Upper lobe of left lung (tissue), 4 donors: ENCODE results near the gene IFT43.

Experiments used
- CTCF ChIP-seq, 6 experiments: fragments of 450-650 bp in 4 of 6; fragments of 200-600 bp in 2 of 6; sonication (generic) in 2 of 6; IDR thresholded peaks; one replicate each; pipeline ENCODE4 v1.5.1; 2016 to 2019; ENCODE audit warnings: antibody characterized with exemption in 6 of 6
- EP300 ChIP-seq, 4 donors: sonication (generic); formaldehyde crosslinking; IDR thresholded peaks; one replicate each; pipeline ENCODE4 v1.5.1; 2017; ENCODE audit warnings: antibody characterized with exemption in 4 of 4, control low read depth in 2 of 4
- POLR2A ChIP-seq, 4 donors: fragments of 450-650 bp; IDR thresholded peaks; one replicate each; pipeline ENCODE4 v1.5.1; 2016 to 2017; ENCODE audit warnings: antibody characterized with exemption in 4 of 4, mild to moderate bottlenecking in 2 of 4
- POLR2AphosphoS5 ChIP-seq, 2 donors: sonication (generic); formaldehyde crosslinking; IDR thresholded peaks; one replicate each; pipeline ENCODE4 v1.5.1; 2017; ENCODE audit warnings: antibody characterized with exemption in 2 of 2

GRCh38 chr14:76081642-76082041 lies 96.1 kb downstream of the IFT43 start:
- TF ChIP-seq CTCF (IDR thresholded peaks at IDR 0.05) (no peak), POLR2A (IDR thresholded peaks at IDR 0.05) (no peak), POLR2AphosphoS5 (IDR thresholded peaks at IDR 0.05) (no peak), EP300 (IDR thresholded peaks at IDR 0.05) (no peak)
